Activated CD4-positive, alpha-beta T cell treated with anti-CD3 and anti-CD28 coated beads, Interleukin-2, amount 50 U/mL, for 24 hours (primary cell): ENCODE results near the gene DSCAML1.

Experiments used
- DNase-seq, 2 donors: peaks; one replicate each; pipeline ENCODE4 v3.0.0-alpha.2; 2020; ENCODE audit warnings: low read depth in 1 of 2, low spot score in 1 of 2

The DSCAML1 gene

DNA sequence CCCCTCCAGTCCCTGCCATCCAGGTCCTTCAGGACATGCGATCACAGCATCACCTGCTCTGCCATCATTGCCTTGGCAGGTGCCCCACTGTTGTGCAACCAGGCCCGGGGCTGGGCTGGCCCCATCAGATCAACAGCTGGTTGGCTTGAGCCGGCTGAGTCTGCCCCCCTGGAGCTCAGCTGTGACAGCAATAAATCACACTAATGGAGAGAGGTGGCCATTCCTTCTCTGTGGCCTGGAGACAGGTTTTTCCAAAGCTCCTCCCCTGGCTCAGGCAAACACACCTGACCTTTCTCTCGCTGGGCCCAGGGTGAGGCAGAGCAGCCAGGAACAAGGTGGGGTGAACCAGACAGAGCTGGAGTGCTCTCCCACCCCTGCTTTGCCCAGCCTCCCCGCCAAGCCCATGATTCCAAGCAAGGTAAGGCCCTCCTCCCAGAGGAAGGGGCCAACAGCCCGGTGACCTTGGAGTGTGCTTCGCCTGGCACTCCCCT, 36.4 kb upstream of the DSCAML1 start:
- no peak for DNase-seq

DNA sequence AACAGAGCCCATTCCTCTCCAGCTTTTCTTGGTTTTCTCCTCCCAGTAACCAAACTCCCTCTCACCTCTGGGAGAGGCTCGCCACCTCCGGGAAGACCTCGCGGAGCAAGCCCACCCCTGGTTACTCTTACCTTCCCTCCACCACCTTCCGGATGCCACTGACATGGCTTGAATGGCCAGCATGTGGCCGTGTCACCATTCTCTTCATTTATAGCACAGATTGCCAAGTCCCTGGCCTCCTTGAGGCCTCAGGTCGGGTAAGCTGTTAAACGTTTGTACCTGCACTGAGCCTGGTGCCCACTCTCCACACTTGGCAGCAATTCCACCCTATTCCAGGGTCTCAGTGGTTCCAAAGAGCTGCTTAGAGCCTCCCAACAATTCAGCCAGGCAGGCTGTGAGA, 35.5 kb upstream of the DSCAML1 start:
- no peak for DNase-seq

- no peak for DNase-seq
Measured at GRCh38 chr11:117831661-117832415, 34.8 kb upstream of the DSCAML1 start.

DNA sequence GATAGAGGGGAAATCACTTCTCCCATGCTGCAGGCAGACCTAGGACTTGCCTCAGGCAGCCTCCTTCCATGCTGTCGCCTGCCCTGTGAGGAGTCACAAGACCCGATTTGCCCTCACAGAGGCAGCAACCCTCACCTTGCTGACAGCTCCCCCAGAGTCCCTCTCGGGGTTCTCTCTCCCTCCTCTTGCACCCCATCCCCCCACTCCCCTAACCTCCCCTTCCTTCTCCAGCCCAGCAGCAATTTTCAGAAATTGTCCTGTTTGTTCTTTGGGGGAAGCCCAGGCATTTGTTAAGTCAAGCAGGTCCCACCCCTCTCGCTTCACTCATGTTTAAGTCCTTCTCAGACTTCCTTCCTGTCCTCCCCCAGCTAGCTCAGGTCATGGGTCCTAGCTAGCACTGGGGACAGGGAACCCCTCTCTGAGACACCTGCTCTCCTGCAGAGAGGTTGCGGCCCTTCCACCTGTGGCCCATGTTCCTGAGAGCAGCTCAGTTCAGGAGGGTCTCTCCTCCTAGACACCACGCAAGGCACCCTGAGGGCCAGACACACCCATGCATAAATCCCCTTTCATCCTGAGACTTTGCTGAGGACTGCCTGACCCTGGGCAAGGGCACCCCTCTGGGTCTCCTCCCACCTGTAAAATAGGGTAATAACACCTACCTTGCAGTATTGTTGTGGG, 33.8 kb upstream of the DSCAML1 start:
- no peak for DNase-seq

- DNase-seq, result no peak
Measured at GRCh38 chr11:117830072-117830471, 33.1 kb upstream of the DSCAML1 start.

DNA sequence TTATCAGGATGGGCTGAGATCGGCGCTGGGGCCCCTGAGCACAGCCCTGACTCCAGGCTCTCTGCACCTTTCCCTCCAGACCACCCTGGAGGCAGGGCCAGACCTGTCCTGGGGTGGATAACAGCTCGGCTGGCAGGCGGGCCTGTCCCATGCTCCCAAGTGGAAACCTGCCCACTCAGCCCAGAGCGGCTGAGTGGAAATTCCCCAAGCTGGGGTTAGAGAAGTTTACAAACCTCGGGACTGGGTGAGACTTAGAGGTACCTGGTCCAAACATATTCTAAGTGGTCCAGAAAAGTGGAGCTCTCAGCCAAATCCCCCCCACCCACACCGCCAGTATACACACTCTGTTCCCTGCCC, 32.3 kb upstream of the DSCAML1 start:
- DNase-seq, result no peak

- peak in 1 of 2 donors; percentile 78 for DNase-seq
Measured at GRCh38 chr11:117828611-117829368, 31.8 kb upstream of the DSCAML1 start.

DNA sequence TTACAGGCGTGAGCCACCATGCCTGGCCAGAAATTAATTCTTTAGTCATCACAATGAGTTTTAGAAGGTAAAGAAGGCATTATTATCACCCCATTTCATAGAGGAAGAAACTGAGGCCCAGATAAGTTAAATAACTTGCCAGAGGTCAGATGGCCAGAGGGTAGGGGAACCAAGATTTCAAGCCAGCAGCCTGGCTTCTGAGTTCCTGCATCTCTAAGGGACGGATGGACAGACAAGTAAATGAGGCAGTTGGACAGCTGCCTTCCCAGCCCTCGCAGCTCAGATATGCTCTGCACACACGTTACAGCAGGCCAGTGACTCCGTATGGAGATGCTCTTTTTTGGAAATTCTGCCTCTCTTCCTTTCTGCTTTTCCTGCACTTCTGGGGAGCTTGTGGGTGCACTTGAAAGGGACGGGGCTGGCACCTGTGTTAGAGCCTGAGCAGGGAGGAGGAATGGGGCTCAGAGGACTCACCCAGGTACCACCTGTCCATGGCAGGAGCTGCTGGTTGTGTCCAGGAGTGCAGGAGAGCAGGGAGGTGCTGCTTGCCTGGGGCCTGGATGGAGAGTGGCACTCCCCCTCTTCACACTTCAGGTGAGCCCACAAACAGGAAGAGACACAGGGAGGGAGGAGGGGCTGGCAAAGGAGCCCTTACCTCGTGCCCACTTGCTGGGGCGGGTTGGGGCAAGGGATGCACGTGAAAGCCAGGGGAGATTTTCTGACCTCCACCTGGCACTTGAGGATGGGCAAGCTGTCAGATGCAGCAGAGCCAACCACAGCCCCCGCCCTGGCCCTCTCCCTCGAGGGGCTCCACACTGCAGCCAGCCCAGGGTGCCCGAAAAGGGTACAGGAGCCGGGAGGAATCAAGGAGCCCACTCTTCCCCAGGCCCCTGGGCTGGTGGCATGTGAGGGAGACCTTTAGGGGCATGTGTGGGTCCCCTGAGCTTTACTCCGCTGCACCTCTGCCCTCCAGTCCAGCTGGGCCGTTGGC, 30.8 kb upstream of the DSCAML1 start:
- DNase-seq, result no peak

GRCh38 chr11:117826832-117827231, 29.8 kb upstream of the DSCAML1 start:
- no peak for DNase-seq

GRCh38 chr11:117826190-117826570, 29.2 kb upstream of the DSCAML1 start:
- no peak for DNase-seq

GRCh38 chr11:117825538-117826189, 28.6 kb upstream of the DSCAML1 start:
- no peak for DNase-seq

- DNase-seq, result no peak
Measured at GRCh38 chr11:117824571-117825537, 27.8 kb upstream of the DSCAML1 start, which contains the start of gene FXYD2. FXYD2 (minus strand) TSS chr11:117824744; CDS start chr11:117824678, 66 bp downstream.

GRCh38 chr11:117823946-117824420, 27.0 kb upstream of the DSCAML1 start:
- no peak for DNase-seq

DNA sequence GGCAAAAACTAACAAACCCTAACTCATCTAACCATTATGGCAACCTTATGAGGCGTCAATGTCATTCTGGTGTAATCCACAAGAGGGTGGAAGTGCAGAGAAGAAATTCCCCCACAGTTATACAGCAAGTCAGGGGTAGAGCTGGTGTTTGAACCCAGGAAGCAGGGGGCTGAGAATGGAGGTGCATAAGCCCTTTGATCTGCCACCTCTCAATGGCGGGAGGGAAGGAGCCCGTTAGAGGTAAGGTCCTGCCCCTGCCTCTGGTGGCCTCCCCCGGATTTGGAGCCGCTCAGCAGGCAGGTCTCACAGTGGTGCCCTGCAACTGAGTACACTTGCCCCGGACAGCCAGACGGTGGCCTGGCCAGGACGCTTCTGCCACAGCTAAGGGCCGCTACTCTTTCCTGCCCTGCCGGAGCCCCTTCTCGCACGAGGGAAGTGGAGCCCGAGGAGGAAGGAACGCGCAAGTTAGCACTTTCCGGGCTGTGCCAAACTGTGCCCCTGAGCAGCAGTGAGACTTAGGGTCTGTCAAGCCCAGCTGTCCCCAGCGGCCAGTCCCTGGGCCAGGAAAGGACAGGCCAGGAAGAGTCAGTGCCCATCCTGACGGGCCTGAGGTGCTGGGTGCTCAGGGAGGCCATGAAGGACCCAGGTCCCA, 26.4 kb upstream of the DSCAML1 start:
- DNase-seq, result no peak

GRCh38 chr11:117822074-117823033, 25.3 kb upstream of the DSCAML1 start:
- DNase-seq, result peak in 1 of 2 donors; percentile 44

GRCh38 chr11:117821431-117821830, 24.4 kb upstream of the DSCAML1 start:
- no peak for DNase-seq

- DNase-seq, result no peak
Measured at GRCh38 chr11:117820516-117820915, 23.5 kb upstream of the DSCAML1 start.
